WTC11 (cell line): Measurements from ENCODE around the gene GMEB2. TPM values are rescaled to one million over a fixed set of nuclear protein-coding genes. Genes with fewer than 3 reads are reported as not detected.

ENCODE experiments used
- ATAC-seq: fragments of 200-7000 bp; cut with Tn5 transposase; 2 replicates; pipeline ENCODE4 v1.10.0; 2021; ENCODE audit warnings: mild to moderate bottlenecking, moderate library complexity
- CTCF ChIA-PET: fragments of 300-600 bp; sonication (Branson Sonifier 250); formaldehyde crosslinking; loops from one replicate; lab custom pipeline; 2021; ENCODE audit warnings: antibody characterized with exemption; lab: Charles Lee
- POLR2A ChIA-PET: fragments of 350-600 bp; sonication (Branson Sonifier 250); formaldehyde crosslinking; loops from one replicate; lab custom pipeline; 2021; ENCODE audit warnings: antibody characterized with exemption; lab: Charles Lee
- DNase-seq: peaks from one replicate; pipeline ENCODE4 v3.0.0; 2021; ENCODE audit warnings: low spot score
- H3K27ac Mint-ChIP-seq: 2 replicates; pipeline ENCODE4 v1.8.0; 2021; ENCODE audit warnings: mixed read lengths
- H3K27me3 Mint-ChIP-seq: 2 replicates; pipeline ENCODE4 v1.8.0; 2021; ENCODE audit warnings: low read depth, mild to moderate bottlenecking, moderate library complexity, mixed read lengths
- H3K36me3 Mint-ChIP-seq: 2 replicates; pipeline ENCODE4 v1.8.0; 2021; ENCODE audit warnings: mixed read lengths
- H3K4me1 Mint-ChIP-seq: 2 replicates; pipeline ENCODE4 v1.8.0; 2022; ENCODE audit warnings: mixed read lengths
- H3K4me3 Mint-ChIP-seq: 2 replicates; pipeline ENCODE4 v1.8.0; 2021; ENCODE audit warnings: mild to moderate bottlenecking, moderate library complexity, mixed read lengths
- H3K9me3 Mint-ChIP-seq: 2 replicates; pipeline ENCODE4 v1.8.0; 2021; ENCODE audit warnings: mixed read lengths
- ETV6 ChIP-seq: sonication (generic); formaldehyde crosslinking; IDR thresholded peaks from 2 replicates; pipeline ENCODE4 v1.8.1; 2022; ENCODE audit warnings: mild to moderate bottlenecking, missing genetic modification reagents
- FOXP1 ChIP-seq: sonication (generic); formaldehyde crosslinking; IDR thresholded peaks from 2 replicates; pipeline ENCODE4 v1.8.0; 2022; ENCODE audit warnings: missing genetic modification reagents, mild to moderate bottlenecking, moderate library complexity, borderline replicate concordance
- GRHL2 ChIP-seq: fragments of 250-450 bp; sonication (Bioruptor Pico); IDR thresholded peaks from 2 replicates; pipeline ENCODE4 v1.8.0; 2022; ENCODE audit warnings: mild to moderate bottlenecking, moderate library complexity; ENCODE audit not compliant: insufficient replicate concordance, severe bottlenecking
- GTF2I ChIP-seq: fragments of 250-450 bp; sonication (Bioruptor Pico); conservative IDR thresholded peaks from 2 replicates; pipeline ENCODE4 v1.4.0; 2021; ENCODE audit warnings: mild to moderate bottlenecking
- JAZF1 ChIP-seq: fragments of 250-450 bp; sonication (Bioruptor Pico); IDR thresholded peaks from 2 replicates; pipeline ENCODE4 v1.9.0; 2021; ENCODE audit warnings: moderate library complexity, mild to moderate bottlenecking, inconsistent platforms
- KAT7 ChIP-seq: sonication (generic); formaldehyde crosslinking; IDR thresholded peaks from 2 replicates; pipeline ENCODE4 v1.8.1; 2023; ENCODE audit warnings: missing genetic modification reagents, mild to moderate bottlenecking, borderline replicate concordance
- MXD4 ChIP-seq: fragments of 250-450 bp; sonication (Bioruptor Pico); IDR thresholded peaks from 2 replicates; pipeline ENCODE4 v1.8.0; 2021; ENCODE audit warnings: mild to moderate bottlenecking, moderate library complexity, borderline replicate concordance
- NFYB ChIP-seq: sonication (generic); formaldehyde crosslinking; conservative IDR thresholded peaks from 2 replicates; pipeline ENCODE4 v1.8.0; 2022; ENCODE audit warnings: low read depth, missing genetic modification reagents
- RELA ChIP-seq: sonication (generic); formaldehyde crosslinking; IDR thresholded peaks from 2 replicates; pipeline ENCODE4 v1.8.1; 2022; ENCODE audit warnings: missing genetic modification reagents, mild to moderate bottlenecking, borderline replicate concordance
- SP1 ChIP-seq: sonication (generic); formaldehyde crosslinking; conservative IDR thresholded peaks from 2 replicates; pipeline ENCODE4 v1.8.1; 2022; ENCODE audit warnings: missing genetic modification reagents
- ZBTB21 ChIP-seq: sonication (generic); formaldehyde crosslinking; IDR thresholded peaks from 2 replicates; pipeline ENCODE4 v1.8.1; 2023; ENCODE audit warnings: mild to moderate bottlenecking, missing genetic modification reagents, borderline replicate concordance
- total RNA-seq: library from RNA; stranded (reverse); gene quantifications from 3 replicates; pipeline ENCODE4 v1.2.3, GENCODE V29; 2021
- TF ChIP-seq, protein P1 (sequence below): fragments of 250-450 bp; sonication (Bioruptor Pico); conservative IDR thresholded peaks from 2 replicates; pipeline ENCODE4 v1.9.0; 2021; ENCODE audit warnings: mild to moderate bottlenecking
- TF ChIP-seq, protein P2 (sequence below): sonication (generic); formaldehyde crosslinking; IDR thresholded peaks from 2 replicates; pipeline ENCODE4 v1.8.0; 2023; ENCODE audit warnings: mild to moderate bottlenecking, missing genetic modification reagents
- TF ChIP-seq, protein P3 (sequence below): sonication (generic); formaldehyde crosslinking; IDR thresholded peaks from 2 replicates; pipeline ENCODE4 v1.8.1; 2023; ENCODE audit warnings: mild to moderate bottlenecking, missing genetic modification reagents
- TF ChIP-seq, protein P4 (sequence below): fragments of 250-450 bp; sonication (Bioruptor Pico); IDR thresholded peaks from 2 replicates; pipeline ENCODE4 v1.8.0; 2021; ENCODE audit warnings: mild to moderate bottlenecking
- TF ChIP-seq, protein P5 (sequence below): fragments of 250-450 bp; sonication (Bioruptor Pico); IDR thresholded peaks from 2 replicates; pipeline ENCODE4 v1.9.0; 2021; ENCODE audit warnings: mild to moderate bottlenecking
- TF ChIP-seq, protein P6 (sequence below): sonication (generic); formaldehyde crosslinking; IDR thresholded peaks from 2 replicates; pipeline ENCODE4 v1.8.0; 2023; ENCODE audit warnings: missing genetic modification reagents

The GMEB2 gene
- total RNA-seq, 1 experiment from 2014 or later = 14.8 TPM

DNA sequence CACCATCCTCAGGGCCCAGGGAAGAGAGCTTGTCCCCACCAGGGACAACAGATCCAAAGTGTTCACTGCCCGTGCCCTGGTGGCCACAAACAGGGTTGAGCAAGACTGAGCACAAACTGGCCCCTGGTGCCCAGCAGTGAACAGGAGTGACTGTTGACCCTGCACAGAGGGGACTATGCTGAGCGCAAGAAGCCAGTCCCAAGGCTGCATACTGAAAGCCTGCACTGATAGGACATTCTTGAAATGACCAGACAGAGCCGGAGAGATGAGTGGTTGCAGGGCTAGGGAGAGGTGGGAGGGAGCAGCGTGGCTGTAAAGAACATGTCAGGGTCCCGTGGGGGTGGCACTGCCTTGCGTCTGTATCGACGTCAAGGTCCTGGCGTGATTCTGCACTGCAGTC, 75.8 kb downstream of the GMEB2 start:
- peak overlapping the region; percentile 24; the same call in 1 of the 2 replicates for H3K27ac Mint-ChIP-seq
- ATAC-seq (no peak), DNase-seq (no peak)
- POLR2A ChIA-PET = no interaction called here
- TF ChIP-seq NFYB (no peak), FOXP1 (CRISPR knock-in tag) (no peak), GTF2I (CRISPR knock-in tag) (no peak), JAZF1 (no peak)
- H3K4me1 Mint-ChIP-seq = peaks cover 23% of the 10 kb centered on the region
- CTCF ChIA-PET = interaction anchor here (0.6 to 2.2 kb wide), 3 partner anchors 13 to 423 kb away, joined by 3 to 15 read pairs (median 4); no protein-coding TSS in a partner anchor
- no peaks in the 10 kb centered on the region for H3K9me3 Mint-ChIP-seq
- H3K27me3 Mint-ChIP-seq = no peaks in the 10 kb centered on the region
- H3K36me3 Mint-ChIP-seq = no peaks in the 10 kb centered on the region
- H3K4me3 Mint-ChIP-seq = no peak overlapping the region

DNA sequence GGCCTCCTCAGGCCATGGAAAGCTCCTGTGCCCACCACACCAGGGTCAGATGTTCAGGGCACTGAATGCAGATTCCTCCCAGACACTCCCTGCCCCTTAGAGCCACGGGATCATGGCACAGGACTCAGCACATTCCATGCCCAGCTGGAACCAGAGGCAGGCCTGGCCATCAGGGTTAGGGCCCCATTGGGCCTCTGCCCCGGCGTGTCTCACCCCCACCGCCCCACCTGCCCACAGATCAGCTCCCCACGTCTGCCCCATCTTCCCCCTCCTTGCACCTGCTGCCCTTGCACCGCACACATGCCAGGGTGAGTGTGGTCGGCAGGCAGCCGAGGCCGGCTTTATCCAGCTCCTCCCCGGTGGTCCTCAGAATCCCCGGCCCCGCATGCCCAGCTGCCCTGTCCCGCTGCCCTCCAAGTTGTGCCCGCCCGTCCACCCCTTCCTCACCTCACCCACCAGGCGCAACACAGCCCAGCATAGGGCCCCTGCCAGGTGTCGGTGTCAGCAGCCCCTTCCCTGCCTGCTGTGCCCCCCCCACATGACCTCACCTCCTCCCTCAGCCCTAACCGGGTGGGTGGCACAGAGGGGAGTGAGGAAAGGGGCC, 77.1 kb downstream of the GMEB2 start:
- ChIA-PET POLR2A (no interaction called here), CTCF (interaction anchor here (2.2 kb wide), 1 partner anchor 12 kb away, joined by 15 read pairs; no protein-coding TSS in a partner anchor)
- ATAC-seq = no peak
- no peak for DNase-seq
- no peaks in the 10 kb centered on the region for H3K9me3 Mint-ChIP-seq
- peaks cover 23% of the 10 kb centered on the region for H3K4me1 Mint-ChIP-seq
- no peak overlapping the region; the same call in 1 of the 2 replicates for H3K27ac Mint-ChIP-seq
- H3K36me3 Mint-ChIP-seq = no peaks in the 10 kb centered on the region
- no peak overlapping the region for H3K4me3 Mint-ChIP-seq
- TF ChIP-seq ZBTB21 (CRISPR knock-in tag) (no peak), SP1 (CRISPR knock-in tag) (no peak), MXD4 (CRISPR knock-in tag) (no peak), ETV6 (CRISPR knock-in tag) (no peak), RELA (no peak), GRHL2 (no peak), KAT7 (CRISPR knock-in tag) (no peak)
- TF ChIP-seq, protein P1, sequence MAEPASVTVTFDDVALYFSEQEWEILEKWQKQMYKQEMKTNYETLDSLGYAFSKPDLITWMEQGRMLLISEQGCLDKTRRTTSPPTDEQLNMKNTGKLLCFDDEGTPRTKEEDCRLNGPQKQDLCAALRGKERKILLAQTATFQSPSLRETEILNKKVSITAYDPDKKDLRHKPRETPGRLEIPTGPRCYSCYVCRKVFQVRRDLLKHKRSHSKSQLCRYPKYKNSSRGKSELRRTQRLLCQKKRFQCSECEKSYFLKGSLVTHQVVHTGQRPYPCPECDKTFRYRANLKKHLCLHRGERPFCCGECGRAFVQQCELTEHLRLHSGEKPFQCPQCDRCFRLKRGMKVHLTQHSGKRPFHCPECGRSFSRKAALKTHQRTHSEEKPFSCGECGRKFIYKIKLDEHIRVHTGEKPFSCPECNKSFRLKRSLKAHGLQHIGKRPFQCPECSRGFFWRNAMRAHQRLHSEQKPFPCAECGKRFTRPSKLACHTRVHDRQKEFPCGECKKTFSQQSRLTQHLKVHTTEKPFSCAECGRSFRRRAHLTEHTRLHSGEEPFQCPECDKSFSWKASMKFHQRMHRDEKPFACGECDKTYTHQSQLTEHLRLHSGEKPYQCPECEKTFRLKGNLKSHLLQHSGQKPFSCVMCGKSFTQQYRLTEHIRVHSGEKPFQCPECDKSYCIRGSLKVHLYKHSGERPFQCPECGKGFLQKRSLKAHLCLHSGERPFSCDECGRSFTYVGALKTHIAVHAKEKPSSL (CRISPR knock-in tag) = no peak
- TF ChIP-seq, protein P2, sequence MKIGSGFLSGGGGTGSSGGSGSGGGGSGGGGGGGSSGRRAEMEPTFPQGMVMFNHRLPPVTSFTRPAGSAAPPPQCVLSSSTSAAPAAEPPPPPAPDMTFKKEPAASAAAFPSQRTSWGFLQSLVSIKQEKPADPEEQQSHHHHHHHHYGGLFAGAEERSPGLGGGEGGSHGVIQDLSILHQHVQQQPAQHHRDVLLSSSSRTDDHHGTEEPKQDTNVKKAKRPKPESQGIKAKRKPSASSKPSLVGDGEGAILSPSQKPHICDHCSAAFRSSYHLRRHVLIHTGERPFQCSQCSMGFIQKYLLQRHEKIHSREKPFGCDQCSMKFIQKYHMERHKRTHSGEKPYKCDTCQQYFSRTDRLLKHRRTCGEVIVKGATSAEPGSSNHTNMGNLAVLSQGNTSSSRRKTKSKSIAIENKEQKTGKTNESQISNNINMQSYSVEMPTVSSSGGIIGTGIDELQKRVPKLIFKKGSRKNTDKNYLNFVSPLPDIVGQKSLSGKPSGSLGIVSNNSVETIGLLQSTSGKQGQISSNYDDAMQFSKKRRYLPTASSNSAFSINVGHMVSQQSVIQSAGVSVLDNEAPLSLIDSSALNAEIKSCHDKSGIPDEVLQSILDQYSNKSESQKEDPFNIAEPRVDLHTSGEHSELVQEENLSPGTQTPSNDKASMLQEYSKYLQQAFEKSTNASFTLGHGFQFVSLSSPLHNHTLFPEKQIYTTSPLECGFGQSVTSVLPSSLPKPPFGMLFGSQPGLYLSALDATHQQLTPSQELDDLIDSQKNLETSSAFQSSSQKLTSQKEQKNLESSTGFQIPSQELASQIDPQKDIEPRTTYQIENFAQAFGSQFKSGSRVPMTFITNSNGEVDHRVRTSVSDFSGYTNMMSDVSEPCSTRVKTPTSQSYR (CRISPR knock-in tag) = no peak
- TF ChIP-seq, protein P3, sequence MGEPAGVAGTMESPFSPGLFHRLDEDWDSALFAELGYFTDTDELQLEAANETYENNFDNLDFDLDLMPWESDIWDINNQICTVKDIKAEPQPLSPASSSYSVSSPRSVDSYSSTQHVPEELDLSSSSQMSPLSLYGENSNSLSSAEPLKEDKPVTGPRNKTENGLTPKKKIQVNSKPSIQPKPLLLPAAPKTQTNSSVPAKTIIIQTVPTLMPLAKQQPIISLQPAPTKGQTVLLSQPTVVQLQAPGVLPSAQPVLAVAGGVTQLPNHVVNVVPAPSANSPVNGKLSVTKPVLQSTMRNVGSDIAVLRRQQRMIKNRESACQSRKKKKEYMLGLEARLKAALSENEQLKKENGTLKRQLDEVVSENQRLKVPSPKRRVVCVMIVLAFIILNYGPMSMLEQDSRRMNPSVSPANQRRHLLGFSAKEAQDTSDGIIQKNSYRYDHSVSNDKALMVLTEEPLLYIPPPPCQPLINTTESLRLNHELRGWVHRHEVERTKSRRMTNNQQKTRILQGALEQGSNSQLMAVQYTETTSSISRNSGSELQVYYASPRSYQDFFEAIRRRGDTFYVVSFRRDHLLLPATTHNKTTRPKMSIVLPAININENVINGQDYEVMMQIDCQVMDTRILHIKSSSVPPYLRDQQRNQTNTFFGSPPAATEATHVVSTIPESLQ (CRISPR knock-in tag) = no peak
- TF ChIP-seq, protein P4, sequence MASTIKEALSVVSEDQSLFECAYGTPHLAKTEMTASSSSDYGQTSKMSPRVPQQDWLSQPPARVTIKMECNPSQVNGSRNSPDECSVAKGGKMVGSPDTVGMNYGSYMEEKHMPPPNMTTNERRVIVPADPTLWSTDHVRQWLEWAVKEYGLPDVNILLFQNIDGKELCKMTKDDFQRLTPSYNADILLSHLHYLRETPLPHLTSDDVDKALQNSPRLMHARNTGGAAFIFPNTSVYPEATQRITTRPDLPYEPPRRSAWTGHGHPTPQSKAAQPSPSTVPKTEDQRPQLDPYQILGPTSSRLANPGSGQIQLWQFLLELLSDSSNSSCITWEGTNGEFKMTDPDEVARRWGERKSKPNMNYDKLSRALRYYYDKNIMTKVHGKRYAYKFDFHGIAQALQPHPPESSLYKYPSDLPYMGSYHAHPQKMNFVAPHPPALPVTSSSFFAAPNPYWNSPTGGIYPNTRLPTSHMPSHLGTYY (CRISPR knock-in tag) = no peak
- TF ChIP-seq, protein P5, sequence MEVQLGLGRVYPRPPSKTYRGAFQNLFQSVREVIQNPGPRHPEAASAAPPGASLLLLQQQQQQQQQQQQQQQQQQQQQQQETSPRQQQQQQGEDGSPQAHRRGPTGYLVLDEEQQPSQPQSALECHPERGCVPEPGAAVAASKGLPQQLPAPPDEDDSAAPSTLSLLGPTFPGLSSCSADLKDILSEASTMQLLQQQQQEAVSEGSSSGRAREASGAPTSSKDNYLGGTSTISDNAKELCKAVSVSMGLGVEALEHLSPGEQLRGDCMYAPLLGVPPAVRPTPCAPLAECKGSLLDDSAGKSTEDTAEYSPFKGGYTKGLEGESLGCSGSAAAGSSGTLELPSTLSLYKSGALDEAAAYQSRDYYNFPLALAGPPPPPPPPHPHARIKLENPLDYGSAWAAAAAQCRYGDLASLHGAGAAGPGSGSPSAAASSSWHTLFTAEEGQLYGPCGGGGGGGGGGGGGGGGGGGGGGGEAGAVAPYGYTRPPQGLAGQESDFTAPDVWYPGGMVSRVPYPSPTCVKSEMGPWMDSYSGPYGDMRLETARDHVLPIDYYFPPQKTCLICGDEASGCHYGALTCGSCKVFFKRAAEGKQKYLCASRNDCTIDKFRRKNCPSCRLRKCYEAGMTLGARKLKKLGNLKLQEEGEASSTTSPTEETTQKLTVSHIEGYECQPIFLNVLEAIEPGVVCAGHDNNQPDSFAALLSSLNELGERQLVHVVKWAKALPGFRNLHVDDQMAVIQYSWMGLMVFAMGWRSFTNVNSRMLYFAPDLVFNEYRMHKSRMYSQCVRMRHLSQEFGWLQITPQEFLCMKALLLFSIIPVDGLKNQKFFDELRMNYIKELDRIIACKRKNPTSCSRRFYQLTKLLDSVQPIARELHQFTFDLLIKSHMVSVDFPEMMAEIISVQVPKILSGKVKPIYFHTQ = no peak
- TF ChIP-seq, protein P6, sequence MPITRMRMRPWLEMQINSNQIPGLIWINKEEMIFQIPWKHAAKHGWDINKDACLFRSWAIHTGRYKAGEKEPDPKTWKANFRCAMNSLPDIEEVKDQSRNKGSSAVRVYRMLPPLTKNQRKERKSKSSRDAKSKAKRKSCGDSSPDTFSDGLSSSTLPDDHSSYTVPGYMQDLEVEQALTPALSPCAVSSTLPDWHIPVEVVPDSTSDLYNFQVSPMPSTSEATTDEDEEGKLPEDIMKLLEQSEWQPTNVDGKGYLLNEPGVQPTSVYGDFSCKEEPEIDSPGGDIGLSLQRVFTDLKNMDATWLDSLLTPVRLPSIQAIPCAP (CRISPR knock-in tag) = no peak
- H3K27me3 Mint-ChIP-seq = no peaks in the 10 kb centered on the region
